H1 (cell line): ENCODE results near the gene DLEC1. TPM values are rescaled to one million over a fixed set of nuclear protein-coding genes. Genes with fewer than 3 reads are reported as not detected.

ENCODE experiments used
- polyA plus RNA-seq, 7 experiments: library from polyadenylated mRNA; depleted of rRNA in 3 of 7; stranded (reverse) in 5 of 7; unstranded in 2 of 7; fragments of >200 nt in 5 of 7; fragments of 200-250 nt in 2 of 7; gene quantifications; 1 replicate in 5 of 7; 2 replicates in 1 of 7; 4 replicates in 1 of 7; pipeline versions ENCODE4 v1.2.1 to v1.2.3, GENCODE V29; 2011 to 2013; ENCODE audit warnings: missing spikeins in 2 of 7, mixed read lengths in 2 of 7
- total RNA-seq: library from RNA; stranded (reverse); fragmentation: NEBNext Ultra II Directional; extraction: Animal tissue kit (Norgen Biotek cat#: 25700); gene quantifications from 2 replicates; pipeline ENCODE4 v1.2.1, GENCODE V29; 2021
- TF ChIP-seq, protein P1 (sequence below): fragments of 300-600 bp; sonication (generic); IDR thresholded peaks from 2 replicates; pipeline ENCODE4 v1.7.1; 2012; ENCODE audit warnings: low read length, moderate library complexity, mild to moderate bottlenecking, inconsistent platforms; ENCODE audit not compliant: insufficient replicate concordance

Gene DLEC1
- total and polyA plus RNA-seq, 2 of the 8 experiments (the other 6 are each of a cell fraction or from before 2014, with no cell fraction given): 0.26 to 0.76 TPM

DNA sequence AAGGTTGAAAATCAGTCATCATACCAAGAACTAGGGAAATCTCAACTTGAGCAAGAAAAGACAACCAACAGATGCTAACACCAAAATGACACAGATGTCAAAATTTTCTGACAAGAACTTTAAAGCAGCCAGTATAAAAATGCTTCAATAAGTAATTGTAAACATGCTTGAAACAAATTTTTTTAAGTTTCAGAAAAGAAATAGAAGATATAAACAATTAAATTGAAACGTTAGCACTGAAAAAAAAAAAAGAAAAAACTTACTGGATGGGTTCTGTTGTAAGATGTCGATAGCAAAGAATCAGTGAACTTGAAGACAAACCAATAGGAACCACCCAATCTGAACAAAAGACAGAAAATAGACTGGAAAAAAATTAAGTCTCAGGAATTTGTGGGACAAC is 107.5 kb downstream of the DLEC1 start (continued):
- TF ChIP-seq, protein P1, sequence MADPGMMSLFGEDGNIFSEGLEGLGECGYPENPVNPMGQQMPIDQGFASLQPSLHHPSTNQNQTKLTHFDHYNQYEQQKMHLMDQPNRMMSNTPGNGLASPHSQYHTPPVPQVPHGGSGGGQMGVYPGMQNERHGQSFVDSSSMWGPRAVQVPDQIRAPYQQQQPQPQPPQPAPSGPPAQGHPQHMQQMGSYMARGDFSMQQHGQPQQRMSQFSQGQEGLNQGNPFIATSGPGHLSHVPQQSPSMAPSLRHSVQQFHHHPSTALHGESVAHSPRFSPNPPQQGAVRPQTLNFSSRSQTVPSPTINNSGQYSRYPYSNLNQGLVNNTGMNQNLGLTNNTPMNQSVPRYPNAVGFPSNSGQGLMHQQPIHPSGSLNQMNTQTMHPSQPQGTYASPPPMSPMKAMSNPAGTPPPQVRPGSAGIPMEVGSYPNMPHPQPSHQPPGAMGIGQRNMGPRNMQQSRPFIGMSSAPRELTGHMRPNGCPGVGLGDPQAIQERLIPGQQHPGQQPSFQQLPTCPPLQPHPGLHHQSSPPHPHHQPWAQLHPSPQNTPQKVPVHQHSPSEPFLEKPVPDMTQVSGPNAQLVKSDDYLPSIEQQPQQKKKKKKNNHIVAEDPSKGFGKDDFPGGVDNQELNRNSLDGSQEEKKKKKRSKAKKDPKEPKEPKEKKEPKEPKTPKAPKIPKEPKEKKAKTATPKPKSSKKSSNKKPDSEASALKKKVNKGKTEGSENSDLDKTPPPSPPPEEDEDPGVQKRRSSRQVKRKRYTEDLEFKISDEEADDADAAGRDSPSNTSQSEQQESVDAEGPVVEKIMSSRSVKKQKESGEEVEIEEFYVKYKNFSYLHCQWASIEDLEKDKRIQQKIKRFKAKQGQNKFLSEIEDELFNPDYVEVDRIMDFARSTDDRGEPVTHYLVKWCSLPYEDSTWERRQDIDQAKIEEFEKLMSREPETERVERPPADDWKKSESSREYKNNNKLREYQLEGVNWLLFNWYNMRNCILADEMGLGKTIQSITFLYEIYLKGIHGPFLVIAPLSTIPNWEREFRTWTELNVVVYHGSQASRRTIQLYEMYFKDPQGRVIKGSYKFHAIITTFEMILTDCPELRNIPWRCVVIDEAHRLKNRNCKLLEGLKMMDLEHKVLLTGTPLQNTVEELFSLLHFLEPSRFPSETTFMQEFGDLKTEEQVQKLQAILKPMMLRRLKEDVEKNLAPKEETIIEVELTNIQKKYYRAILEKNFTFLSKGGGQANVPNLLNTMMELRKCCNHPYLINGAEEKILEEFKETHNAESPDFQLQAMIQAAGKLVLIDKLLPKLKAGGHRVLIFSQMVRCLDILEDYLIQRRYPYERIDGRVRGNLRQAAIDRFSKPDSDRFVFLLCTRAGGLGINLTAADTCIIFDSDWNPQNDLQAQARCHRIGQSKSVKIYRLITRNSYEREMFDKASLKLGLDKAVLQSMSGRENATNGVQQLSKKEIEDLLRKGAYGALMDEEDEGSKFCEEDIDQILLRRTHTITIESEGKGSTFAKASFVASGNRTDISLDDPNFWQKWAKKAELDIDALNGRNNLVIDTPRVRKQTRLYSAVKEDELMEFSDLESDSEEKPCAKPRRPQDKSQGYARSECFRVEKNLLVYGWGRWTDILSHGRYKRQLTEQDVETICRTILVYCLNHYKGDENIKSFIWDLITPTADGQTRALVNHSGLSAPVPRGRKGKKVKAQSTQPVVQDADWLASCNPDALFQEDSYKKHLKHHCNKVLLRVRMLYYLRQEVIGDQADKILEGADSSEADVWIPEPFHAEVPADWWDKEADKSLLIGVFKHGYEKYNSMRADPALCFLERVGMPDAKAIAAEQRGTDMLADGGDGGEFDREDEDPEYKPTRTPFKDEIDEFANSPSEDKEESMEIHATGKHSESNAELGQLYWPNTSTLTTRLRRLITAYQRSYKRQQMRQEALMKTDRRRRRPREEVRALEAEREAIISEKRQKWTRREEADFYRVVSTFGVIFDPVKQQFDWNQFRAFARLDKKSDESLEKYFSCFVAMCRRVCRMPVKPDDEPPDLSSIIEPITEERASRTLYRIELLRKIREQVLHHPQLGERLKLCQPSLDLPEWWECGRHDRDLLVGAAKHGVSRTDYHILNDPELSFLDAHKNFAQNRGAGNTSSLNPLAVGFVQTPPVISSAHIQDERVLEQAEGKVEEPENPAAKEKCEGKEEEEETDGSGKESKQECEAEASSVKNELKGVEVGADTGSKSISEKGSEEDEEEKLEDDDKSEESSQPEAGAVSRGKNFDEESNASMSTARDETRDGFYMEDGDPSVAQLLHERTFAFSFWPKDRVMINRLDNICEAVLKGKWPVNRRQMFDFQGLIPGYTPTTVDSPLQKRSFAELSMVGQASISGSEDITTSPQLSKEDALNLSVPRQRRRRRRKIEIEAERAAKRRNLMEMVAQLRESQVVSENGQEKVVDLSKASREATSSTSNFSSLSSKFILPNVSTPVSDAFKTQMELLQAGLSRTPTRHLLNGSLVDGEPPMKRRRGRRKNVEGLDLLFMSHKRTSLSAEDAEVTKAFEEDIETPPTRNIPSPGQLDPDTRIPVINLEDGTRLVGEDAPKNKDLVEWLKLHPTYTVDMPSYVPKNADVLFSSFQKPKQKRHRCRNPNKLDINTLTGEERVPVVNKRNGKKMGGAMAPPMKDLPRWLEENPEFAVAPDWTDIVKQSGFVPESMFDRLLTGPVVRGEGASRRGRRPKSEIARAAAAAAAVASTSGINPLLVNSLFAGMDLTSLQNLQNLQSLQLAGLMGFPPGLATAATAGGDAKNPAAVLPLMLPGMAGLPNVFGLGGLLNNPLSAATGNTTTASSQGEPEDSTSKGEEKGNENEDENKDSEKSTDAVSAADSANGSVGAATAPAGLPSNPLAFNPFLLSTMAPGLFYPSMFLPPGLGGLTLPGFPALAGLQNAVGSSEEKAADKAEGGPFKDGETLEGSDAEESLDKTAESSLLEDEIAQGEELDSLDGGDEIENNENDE: no peak
